ENCODE data around the gene UPP1. TPM values are rescaled to one million over a fixed set of nuclear protein-coding genes. Genes with fewer than 3 reads are reported as not detected.

UPP1 gene
- polyA plus RNA-seq, 1 donor from 2014 or later, result 19.5 TPM

GRCh38 chr7:48107926-48108472 lies 18.9 kb downstream of the UPP1 start:
- H3K36me3 ChIP-seq (ENCODE audit: insufficient read depth, low read length), result no peaks in the 10 kb centered on the region

GRCh38 chr7:48108959-48109847 lies 20.1 kb downstream of the UPP1 start:
- H3K9me3 ChIP-seq (ENCODE audit: low read length), result no peaks in the 10 kb centered on the region
- H3K9me2 ChIP-seq (ENCODE audit: insufficient read depth, low read length), result no peaks in the 10 kb centered on the region
- H3F3A ChIP-seq (ENCODE audit: insufficient read depth, low read length, poor library complexity, severe bottlenecking), result no peaks in the 10 kb centered on the region
- H3K4me3 ChIP-seq (ENCODE audit: low read length), result no peak overlapping the region
- no peak overlapping the region for H3K4me2 ChIP-seq (ENCODE audit: low read length)
- no peak overlapping the region for H2AFZ ChIP-seq (ENCODE audit: low read depth, low read length)
- H3K9ac ChIP-seq (ENCODE audit: low read length), result no peak overlapping the region
- TF ChIP-seq TAF1 (IDR thresholded peaks at IDR 0.05; ENCODE audit: low read depth) (no peak), MXI1 (conservative IDR thresholded peaks at IDR 0.05; ENCODE audit: poor library complexity, severe bottlenecking) (no peak), RAD21 (conservative IDR thresholded peaks at IDR 0.05) (no peak), EZH2 (IDR thresholded peaks at IDR 0.05; ENCODE audit: borderline replicate concordance, insufficient read depth, low read length, poor library complexity, severe bottlenecking) (no peak), EP300 (conservative IDR thresholded peaks at IDR 0.05; ENCODE audit: poor library complexity, severe bottlenecking) (no peak), POLR2AphosphoS5 (IDR thresholded peaks at IDR 0.05) (no peak), CTCF (IDR thresholded peaks at IDR 0.05; ENCODE audit: poor library complexity, severe bottlenecking) (no peak), SMC3 (conservative IDR thresholded peaks at IDR 0.05; ENCODE audit: poor library complexity) (no peak)
- TF ChIP-seq, protein P1, sequence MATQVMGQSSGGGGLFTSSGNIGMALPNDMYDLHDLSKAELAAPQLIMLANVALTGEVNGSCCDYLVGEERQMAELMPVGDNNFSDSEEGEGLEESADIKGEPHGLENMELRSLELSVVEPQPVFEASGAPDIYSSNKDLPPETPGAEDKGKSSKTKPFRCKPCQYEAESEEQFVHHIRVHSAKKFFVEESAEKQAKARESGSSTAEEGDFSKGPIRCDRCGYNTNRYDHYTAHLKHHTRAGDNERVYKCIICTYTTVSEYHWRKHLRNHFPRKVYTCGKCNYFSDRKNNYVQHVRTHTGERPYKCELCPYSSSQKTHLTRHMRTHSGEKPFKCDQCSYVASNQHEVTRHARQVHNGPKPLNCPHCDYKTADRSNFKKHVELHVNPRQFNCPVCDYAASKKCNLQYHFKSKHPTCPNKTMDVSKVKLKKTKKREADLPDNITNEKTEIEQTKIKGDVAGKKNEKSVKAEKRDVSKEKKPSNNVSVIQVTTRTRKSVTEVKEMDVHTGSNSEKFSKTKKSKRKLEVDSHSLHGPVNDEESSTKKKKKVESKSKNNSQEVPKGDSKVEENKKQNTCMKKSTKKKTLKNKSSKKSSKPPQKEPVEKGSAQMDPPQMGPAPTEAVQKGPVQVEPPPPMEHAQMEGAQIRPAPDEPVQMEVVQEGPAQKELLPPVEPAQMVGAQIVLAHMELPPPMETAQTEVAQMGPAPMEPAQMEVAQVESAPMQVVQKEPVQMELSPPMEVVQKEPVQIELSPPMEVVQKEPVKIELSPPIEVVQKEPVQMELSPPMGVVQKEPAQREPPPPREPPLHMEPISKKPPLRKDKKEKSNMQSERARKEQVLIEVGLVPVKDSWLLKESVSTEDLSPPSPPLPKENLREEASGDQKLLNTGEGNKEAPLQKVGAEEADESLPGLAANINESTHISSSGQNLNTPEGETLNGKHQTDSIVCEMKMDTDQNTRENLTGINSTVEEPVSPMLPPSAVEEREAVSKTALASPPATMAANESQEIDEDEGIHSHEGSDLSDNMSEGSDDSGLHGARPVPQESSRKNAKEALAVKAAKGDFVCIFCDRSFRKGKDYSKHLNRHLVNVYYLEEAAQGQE (IDR thresholded peaks at IDR 0.05; ENCODE audit: borderline replicate concordance), result no peak
- no peaks in the 10 kb centered on the region for H3K36me3 ChIP-seq (ENCODE audit: insufficient read depth, low read length)
- H3K79me2 ChIP-seq (replicated peaks; ENCODE audit: insufficient read depth, low read length), result no peaks in the 10 kb centered on the region
- no peaks in the 10 kb centered on the region for H3K27me3 ChIP-seq (ENCODE audit: insufficient read depth, low read depth, low read length)
- H4K20me1 ChIP-seq (ENCODE audit: insufficient read depth), result no peaks in the 10 kb centered on the region
- no peak overlapping the region for H3K27ac ChIP-seq (ENCODE audit: low read length)

More at GRCh38 chr7:48107926-48108472, 18.9 kb downstream of the UPP1 start:
- H3K9ac ChIP-seq (ENCODE audit: low read length), result no peak overlapping the region
- TF ChIP-seq SMC3 (conservative IDR thresholded peaks at IDR 0.05; ENCODE audit: poor library complexity), result no peak
- TF ChIP-seq RAD21 (conservative IDR thresholded peaks at IDR 0.05), result no peak
- no peaks in the 10 kb centered on the region for H3K79me2 ChIP-seq (replicated peaks; ENCODE audit: insufficient read depth, low read length)
- H3K27ac ChIP-seq (ENCODE audit: low read length), result no peak overlapping the region
- H2AFZ ChIP-seq (ENCODE audit: low read depth, low read length), result no peak overlapping the region
- H3K9me3 ChIP-seq (ENCODE audit: low read length), result no peaks in the 10 kb centered on the region
- H3F3A ChIP-seq (ENCODE audit: insufficient read depth, low read length, poor library complexity, severe bottlenecking), result no peaks in the 10 kb centered on the region
- no peak overlapping the region for H3K4me3 ChIP-seq (ENCODE audit: low read length)
- no peaks in the 10 kb centered on the region for H3K9me2 ChIP-seq (ENCODE audit: insufficient read depth, low read length)
- no peaks in the 10 kb centered on the region for H4K20me1 ChIP-seq (ENCODE audit: insufficient read depth)
- H3K4me2 ChIP-seq (ENCODE audit: low read length), result no peak overlapping the region
- no peaks in the 10 kb centered on the region for H3K27me3 ChIP-seq (ENCODE audit: insufficient read depth, low read depth, low read length)
